ENCODE measurements around the gene CROCC2. TPM values are rescaled to one million over a fixed set of nuclear protein-coding genes. Genes with fewer than 3 reads are reported as not detected.

The CROCC2 gene
- total RNA-seq, 1 donor from 2014 or later, result not detected

- Histone ChIP-seq H3K27me3 (ENCODE audit: control insufficient read depth, insufficient read depth, low read length) (no peaks in the 10 kb centered on the region), H3K4me3 (ENCODE audit: low read depth, low read length) (no peak overlapping the region), H3K36me3 (ENCODE audit: control insufficient read depth, insufficient read depth, low read length) (no peaks in the 10 kb centered on the region)
- TF ChIP-seq, protein P1, sequence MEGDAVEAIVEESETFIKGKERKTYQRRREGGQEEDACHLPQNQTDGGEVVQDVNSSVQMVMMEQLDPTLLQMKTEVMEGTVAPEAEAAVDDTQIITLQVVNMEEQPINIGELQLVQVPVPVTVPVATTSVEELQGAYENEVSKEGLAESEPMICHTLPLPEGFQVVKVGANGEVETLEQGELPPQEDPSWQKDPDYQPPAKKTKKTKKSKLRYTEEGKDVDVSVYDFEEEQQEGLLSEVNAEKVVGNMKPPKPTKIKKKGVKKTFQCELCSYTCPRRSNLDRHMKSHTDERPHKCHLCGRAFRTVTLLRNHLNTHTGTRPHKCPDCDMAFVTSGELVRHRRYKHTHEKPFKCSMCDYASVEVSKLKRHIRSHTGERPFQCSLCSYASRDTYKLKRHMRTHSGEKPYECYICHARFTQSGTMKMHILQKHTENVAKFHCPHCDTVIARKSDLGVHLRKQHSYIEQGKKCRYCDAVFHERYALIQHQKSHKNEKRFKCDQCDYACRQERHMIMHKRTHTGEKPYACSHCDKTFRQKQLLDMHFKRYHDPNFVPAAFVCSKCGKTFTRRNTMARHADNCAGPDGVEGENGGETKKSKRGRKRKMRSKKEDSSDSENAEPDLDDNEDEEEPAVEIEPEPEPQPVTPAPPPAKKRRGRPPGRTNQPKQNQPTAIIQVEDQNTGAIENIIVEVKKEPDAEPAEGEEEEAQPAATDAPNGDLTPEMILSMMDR (IDR thresholded peaks at IDR 0.05; ENCODE audit: insufficient read depth, low read length, severe bottlenecking), result no peak
- peak; percentile 68 for FAIRE-seq
- DNase-seq (ENCODE audit: low read depth), result no peak
Measured at GRCh38 chr2:240990266-240990529, 84.1 kb downstream of the CROCC2 start.

DNA sequence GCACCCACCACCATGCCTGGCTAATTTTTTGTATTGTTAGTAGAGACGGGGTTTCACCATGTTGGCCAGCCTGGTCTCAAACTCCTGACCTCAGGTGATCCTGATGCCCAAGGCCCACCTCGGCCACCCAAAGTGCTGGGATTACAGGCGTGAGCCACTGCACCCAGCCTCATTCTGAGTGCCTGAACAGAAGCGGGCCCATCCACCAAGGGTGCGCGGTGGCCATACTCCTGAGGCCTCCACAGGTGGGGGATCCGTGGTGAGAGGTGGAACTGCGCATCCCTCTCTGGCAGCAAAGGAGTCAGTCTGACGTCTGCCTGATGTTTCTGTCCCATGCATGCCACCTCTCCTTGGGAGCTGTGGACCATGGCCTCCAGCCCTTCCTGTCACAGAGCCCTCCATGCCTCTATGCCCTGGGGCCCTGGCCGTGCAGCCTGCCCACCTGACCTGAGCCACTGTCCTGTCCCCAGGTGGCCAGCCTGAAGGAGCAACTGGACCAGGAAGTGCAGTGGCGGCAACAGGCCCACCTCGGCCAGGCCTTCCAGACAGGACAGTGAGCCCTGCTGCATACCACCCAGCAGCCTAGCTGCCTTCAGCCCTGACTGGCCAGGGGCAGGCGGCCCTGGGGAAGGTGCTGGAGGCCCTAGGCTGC, 84.7 kb downstream of the CROCC2 start:
- TF ChIP-seq, protein P1 (IDR thresholded peaks at IDR 0.05; ENCODE audit: insufficient read depth, low read length, severe bottlenecking), result no peak
- no peaks in the 10 kb centered on the region for H3K27me3 ChIP-seq (ENCODE audit: control insufficient read depth, insufficient read depth, low read length)
- no peak for DNase-seq (ENCODE audit: low read depth)
- no peaks in the 10 kb centered on the region for H3K36me3 ChIP-seq (ENCODE audit: control insufficient read depth, insufficient read depth, low read length)
- FAIRE-seq, result no peak
- no peak overlapping the region for H3K4me3 ChIP-seq (ENCODE audit: low read depth, low read length)

DNA sequence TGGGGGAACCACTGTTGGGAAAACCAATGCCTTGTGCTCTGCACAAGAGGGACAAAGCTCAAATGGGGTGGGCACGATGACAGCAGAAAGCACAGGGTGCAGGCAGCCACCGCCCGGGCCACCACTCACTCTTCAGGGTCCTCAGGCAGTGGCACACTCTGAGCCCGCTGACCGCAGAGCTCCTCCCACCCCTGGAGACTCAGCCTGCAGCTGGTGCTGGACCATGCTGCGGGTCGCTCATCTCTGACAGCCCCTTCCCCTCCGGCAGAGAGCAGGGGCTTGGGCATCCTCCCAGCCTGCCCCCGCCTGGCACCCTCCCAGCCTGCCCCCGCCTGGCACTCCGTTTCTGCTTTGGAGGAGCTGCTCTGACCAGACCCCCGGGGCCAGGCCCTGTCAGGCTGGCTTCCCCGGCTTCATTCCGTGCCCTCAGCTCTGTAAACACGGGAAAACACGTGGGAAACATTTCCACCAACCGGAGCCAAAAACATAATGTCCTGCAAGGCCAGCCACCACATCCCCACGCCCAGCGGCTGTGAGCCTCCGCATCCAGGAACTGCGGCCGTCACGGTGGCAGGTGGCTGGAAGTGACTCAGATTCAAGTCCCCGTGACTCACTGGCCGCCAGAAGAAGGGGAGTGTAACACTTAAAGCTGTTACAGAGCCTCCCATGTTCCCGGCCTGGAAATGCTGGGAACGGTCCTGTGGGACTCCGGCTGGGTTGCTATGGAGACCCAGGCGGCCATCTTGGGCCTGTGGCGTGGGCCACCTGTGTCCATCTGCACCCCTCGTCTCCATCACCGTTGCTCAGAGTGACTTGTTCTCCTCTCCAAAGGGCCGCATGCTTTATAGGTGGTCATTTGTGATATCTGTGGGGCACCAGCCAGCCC, 85.5 kb downstream of the CROCC2 start:
- FAIRE-seq, result no peak
- TF ChIP-seq, protein P1 (IDR thresholded peaks at IDR 0.05; ENCODE audit: insufficient read depth, low read length, severe bottlenecking), result no peak
- H3K4me3 ChIP-seq (ENCODE audit: low read depth, low read length), result no peak overlapping the region

DNA sequence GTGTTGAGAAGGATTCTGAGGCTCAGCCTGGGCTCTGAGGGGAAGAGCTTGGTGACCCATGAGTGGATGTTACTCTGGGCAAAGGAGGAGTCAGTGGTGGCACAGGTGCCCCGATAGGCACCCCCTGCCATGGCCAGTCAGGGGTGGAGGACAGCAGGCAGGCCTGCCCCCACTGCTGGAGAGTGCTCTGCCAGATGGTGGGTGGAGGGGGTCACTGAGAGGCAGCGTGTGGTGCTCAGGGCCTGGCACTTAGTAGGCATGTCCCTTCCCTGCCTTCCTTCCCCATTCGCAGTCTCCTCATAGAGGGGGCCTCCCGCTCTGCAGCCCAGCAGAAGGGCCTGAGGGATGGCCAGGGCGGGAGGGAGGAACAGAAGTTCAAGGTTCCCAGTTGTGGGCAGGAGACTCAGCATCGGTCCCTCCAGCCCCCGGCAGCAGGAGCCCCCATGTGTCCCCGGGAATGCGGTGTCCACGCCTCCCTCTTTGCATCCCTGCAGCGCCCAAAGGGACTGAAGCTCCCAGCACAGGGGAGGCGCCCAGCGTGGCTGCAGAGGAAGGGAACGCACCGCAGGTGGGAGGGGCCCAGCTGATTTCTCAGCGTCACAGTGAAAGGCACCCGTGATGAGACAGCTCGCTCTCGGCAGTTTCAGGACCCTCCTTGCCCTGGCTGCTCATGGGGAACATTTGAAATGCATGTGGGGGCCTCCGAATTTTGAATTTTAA, 86.6 kb downstream of the CROCC2 start:
- H3K27me3 ChIP-seq (ENCODE audit: control insufficient read depth, insufficient read depth, low read length), result no peaks in the 10 kb centered on the region
- TF ChIP-seq, protein P1 (IDR thresholded peaks at IDR 0.05; ENCODE audit: insufficient read depth, low read length, severe bottlenecking), result no peak
- no peak overlapping the region for H3K4me3 ChIP-seq (ENCODE audit: low read depth, low read length)
- H3K36me3 ChIP-seq (ENCODE audit: control insufficient read depth, insufficient read depth, low read length), result no peaks in the 10 kb centered on the region
- no peak for DNase-seq (ENCODE audit: low read depth)
- no peak for FAIRE-seq

More for the DNA sequence above, 85.5 kb downstream of the CROCC2 start:
- peak; percentile 77 for DNase-seq (ENCODE audit: low read depth)
- no peaks in the 10 kb centered on the region for H3K36me3 ChIP-seq (ENCODE audit: control insufficient read depth, insufficient read depth, low read length)
- H3K27me3 ChIP-seq (ENCODE audit: control insufficient read depth, insufficient read depth, low read length), result no peaks in the 10 kb centered on the region

DNA sequence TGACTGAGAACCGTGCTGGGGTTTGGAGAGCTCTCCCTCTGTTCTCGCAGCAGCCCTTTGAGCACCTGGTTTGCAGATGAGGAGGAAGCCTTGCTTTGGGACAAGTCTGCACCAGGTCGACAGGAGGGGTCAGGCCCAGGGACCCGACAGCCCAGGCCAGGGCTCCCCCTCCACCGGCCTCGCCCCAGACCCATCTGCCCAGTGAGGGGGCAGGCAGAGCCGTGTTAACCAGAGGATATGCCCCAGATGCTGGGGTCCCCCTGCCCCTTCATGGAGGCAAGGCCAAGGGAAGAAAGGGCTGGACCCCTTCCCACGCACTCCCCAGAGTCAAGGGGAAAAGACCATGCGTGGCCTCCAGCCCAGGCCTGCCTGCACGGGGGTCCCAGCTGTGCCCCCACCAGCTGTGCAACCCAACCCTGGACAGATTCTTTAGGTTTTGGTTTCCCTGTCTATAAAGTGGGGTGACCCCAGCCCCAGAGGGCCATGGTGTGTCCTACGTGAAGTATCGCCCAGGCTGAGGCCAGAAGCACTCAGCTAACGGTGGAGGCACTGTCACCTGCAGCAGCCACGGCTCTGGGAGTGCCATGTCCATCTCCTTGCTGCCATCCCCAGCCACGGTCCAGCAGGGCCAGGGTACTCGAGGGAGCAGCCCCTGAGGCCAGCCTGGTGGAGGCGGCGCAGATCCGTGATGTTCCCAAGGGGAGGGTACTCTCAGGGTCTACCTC, 87.5 kb downstream of the CROCC2 start:
- DNase-seq (ENCODE audit: low read depth) (no peak), FAIRE-seq (no peak)
- Histone ChIP-seq H3K27me3 (ENCODE audit: control insufficient read depth, insufficient read depth, low read length) (no peaks in the 10 kb centered on the region), H3K36me3 (ENCODE audit: control insufficient read depth, insufficient read depth, low read length) (no peaks in the 10 kb centered on the region), H3K4me3 (ENCODE audit: low read depth, low read length) (no peak overlapping the region)
- TF ChIP-seq, protein P1 (IDR thresholded peaks at IDR 0.05; ENCODE audit: insufficient read depth, low read length, severe bottlenecking), result no peak
